Measurements from ENCODE around the gene CCDC117.

DNA sequence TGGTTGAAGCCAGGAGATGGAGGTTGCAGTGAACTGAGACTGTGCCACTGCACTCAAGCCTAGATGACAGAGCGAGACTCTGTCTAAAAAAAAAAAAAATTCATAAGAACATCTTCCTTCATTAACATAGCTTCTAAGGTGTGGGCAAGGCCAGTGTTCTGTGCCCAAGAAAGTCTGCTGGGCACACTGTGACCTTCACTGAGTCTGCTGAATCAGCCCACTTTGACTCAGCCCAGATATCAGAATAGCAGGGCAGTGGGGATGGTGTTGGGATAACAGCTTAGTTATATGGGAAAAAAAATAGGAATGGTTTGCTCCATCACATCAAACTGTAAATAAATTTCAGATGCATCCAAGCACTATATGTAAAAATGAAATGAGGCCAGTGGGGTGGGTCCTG lies 60.2 kb downstream of the CCDC117 start:
- no peak for TF ChIP-seq CTCF (conservative IDR thresholded peaks at IDR 0.05; ENCODE audit: low read depth, low read length)
- TF ChIP-seq EZH2 (IDR thresholded peaks at IDR 0.05; ENCODE audit: borderline replicate concordance, low read depth, low read length, poor library complexity, severe bottlenecking) = no peak
